ENCODE data around the gene USP48. TPM values are rescaled to one million over a fixed set of nuclear protein-coding genes. Genes with fewer than 3 reads are reported as not detected.
"Not testable (repeated sequence)": the region's sequence is repeated elsewhere in the genome, so short reads cannot be mapped to it uniquely, and the experiment has no call there.

The USP48 gene
- total RNA-seq, 1 experiment from 2014 or later = 14.7 TPM

DNA sequence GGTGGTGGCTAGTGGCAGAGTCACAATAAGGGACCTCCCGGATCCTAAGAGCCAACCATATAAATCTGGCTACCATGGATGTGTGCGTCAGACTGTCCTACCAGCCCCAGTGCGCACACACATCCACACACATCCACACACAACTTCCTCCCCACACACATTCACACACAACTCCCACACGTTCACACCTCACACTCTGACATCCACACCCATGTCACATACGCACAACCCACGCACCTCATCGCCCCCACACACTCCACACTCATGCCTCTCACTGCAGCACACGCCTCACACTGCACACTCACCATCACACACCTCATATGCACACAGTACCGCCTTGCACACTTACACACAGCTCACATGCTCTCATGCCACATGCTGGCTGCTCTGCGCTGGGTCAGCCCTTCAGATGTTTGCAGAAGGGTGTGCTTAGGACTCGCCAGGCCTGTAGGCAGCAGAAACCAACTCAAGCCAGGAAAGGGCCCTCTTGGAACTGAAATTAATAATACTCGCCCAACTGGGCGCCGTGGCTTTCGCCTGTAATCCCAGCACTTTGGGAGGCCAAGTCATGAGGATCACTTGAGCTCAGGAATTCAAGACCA lies 32.1 kb upstream of the USP48 start:
- DNase-seq (ENCODE audit: low spot score) = no peak

DNA sequence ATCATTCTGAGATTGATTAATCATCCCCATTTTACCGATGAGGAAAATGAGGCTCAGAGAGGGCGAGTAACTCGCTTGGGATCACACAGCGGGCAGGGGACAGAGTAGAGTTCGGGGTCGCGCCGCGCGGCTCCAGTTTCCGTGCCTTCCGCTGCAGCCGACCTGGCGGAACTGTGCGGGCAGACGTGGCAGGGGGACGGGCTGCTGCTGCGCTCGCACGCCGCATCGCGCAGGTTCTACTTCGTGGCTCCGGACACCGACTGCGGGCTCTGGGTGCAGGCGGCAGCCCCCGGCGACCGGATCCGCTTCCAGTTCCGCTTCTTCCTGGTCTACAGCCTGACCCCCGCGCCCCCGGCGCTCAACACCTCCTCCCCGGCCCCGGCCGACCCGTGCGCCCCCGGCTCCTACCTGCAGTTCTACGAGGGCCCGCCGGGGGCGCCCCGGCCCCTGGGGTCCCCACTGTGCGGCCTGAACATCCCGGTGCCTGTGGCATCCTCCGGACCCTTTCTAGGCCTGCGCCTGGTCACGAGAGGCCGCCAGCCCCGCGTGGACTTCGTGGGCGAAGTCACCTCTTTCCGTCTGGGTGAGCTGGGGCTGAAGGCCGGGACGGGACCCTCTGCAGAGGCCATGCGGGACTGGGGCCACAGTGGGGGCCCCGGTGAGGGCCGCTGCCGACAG lies 31.4 kb upstream of the USP48 start:
- no peak for DNase-seq (ENCODE audit: low spot score)

DNA sequence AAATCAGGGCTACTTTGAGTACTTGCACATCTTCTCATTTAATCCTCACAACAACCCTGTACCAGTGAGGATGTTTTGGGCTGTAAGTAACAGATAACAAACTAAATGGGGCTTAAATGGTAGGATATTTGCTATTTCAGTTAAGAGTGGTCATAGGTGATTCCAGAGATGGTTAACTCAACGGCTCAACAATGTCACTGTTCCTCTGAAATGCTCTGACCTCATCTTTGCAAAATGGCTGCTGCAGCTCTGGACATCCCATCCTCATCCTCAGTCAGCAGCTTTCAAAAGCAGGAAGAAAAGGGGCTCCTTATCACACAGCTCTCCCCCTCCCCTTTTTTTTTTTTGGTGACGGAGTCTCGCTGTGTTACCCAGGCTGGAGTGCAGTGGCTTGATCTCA lies 30.6 kb upstream of the USP48 start:
- DNase-seq (ENCODE audit: low spot score) = no peak

DNA sequence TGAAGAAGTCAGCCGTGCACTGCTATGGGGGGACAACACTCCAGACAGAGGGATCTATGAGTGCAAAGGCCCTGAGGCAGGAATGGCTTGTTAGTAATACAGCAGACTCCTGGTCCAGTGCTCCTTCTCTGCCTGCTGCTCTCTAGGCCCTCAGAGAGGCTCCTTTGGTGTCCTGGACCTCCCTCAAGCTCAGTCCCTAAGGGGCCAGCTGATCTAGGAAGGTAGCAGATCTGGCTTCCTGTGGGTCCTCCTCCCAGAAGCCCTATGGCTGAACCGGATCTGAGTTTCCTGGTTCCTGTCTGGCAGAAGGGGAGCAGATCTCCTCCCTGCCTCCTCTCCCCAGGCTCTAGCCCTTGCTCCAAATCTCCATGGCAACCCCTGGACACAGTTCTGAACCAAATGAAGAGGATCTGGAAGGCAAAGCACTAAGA lies 28.9 kb upstream of the USP48 start, which contains the start of gene LDLRAD2:
LDLRAD2 (plus strand) TSS at position 391 of the 431 bp plus-strand sequence. CDS start 187 bp downstream, outside the sequence.
- DNase-seq (ENCODE audit: low spot score) = no peak

DNA sequence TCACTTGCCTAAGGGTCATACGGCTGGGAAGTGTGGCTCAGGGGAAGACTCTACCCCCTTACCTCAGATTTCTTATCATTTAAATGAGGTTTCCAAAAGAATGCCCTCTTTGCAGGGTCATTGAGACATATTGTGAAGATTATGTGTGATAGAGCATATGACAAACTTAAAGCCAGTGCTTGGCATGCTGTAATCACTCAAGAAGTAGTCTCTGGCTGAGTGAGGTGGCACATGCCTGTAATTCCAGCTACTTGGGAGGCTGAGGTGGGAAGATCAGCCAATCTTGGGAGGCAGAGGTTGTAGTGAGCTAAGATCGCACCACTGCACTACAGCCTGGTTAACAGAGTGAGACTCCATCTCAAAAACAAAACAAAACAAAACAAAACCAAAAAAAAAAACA lies 21.6 kb upstream of the USP48 start:
- no peak for DNase-seq (ENCODE audit: low spot score)

DNA sequence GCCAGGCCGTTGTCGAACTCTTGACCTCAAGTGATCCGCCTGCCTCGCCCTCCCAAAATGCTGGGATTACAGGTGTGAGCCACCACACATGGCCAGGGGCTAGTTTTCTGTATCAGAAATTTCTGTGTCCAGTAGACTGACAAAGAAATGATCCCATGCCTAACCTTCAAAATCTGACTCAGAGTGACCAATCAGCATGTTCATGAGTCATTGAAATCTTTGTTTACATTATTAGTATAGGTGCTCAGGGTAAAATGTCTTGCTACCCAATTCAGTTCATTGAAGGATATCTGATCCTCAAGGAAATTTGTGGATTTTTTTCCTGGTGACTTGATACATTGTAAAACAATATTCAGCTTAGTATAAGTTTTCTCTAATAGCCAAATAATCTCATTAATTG lies 18.2 kb upstream of the USP48 start:
- DNase-seq (ENCODE audit: low spot score) = no peak

DNA sequence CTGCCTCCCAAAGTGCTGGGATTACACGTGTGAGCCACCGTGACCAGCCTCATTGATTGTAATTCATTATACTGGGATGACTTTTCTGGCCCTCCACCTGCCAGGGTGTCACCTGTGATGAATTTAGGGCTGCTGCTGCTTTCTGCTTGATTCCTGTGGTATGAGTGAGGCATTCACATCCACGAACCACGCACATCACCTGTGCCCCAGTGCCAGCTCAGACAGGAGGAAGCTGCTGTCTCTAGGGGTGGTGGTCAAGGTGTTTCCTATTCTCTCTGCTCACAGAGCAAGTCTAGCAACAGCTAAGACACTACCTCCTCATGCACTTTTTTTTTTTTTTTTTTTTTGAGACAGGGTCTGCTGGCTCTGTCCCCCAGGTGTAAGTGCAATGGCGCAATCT lies 16.8 kb upstream of the USP48 start:
- DNase-seq (ENCODE audit: low spot score) = no peak

DNA sequence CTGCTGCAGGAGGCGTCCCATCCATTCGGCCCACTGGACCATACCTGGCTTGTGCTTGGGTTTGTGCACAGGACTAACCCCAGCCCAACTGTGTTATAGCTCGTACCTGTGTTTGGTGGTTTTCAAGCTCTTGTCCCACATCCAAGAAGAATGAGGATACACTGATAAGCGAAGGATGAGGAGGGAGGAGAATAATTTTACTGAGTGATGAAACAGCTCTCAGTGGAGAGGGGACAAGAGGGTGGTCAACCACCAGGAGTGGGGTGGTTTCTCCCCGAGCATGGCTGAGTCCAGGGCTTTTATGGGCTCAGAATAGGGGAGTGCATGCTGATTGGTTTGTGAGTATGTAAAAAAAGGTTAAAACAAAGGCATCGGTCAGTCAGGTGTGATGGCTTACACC lies 12.1 kb upstream of the USP48 start:
- DNase-seq (ENCODE audit: low spot score) = no peak

DNA sequence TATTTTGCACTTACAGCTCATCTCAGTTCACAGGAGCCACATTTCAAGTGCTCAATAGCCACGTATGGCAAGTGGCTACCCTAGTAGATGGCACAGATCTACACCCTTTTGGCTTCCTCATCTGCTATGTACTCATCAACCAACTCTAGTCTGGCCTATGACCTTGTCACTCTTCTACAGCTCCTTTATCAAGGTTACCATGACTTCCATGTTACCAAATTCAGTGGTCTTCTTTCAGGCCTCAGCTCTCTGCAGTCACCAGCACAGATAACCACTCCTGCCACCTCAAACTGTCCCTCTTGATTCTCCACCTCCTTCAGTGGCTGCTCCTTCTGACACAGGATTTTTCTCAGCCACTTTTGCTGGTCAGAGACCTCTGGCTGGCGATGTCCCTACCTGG lies 11.7 kb upstream of the USP48 start:
- no peak for DNase-seq (ENCODE audit: low spot score)

DNA sequence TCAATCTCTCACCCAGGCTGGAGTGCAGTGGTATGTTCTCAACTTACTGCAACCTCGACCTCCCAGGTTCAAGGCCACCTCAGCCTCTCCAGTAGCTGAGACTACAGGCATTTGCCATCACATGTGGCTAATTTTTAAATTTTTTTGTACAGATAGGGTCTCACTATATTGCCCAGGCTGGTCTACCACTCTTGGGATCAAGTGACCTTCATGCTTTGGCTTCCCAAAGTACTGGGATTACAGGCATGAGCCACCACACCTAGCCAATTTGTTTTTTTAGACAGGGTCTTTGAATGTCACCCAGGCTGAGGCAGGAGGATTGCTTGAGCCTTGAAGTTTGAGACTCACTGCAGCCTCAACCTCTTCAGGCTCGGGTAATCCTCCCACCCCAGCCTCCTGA lies 10.2 kb upstream of the USP48 start:
- DNase-seq (ENCODE audit: low spot score) = no peak

DNA sequence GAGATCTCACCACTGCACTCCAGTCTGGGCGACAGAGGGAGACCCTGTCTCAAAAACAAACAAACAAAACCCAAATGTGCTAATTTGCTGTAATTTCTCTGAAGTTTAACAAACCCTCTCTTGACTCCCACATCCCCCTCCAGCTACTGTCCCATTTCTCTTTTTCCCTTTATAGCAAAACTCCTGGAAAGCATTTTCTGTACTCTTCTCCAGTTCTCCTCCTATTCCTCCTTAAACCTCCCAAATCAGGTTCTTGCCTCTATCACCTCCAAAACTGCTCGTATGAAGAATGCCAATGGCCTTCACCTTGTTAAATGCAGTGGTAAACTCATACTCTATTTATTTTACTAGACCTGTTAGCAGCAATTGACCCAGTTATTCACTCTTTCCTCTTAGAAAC lies 3.7 kb upstream of the USP48 start:
- DNase-seq (ENCODE audit: low spot score) = no peak

DNA sequence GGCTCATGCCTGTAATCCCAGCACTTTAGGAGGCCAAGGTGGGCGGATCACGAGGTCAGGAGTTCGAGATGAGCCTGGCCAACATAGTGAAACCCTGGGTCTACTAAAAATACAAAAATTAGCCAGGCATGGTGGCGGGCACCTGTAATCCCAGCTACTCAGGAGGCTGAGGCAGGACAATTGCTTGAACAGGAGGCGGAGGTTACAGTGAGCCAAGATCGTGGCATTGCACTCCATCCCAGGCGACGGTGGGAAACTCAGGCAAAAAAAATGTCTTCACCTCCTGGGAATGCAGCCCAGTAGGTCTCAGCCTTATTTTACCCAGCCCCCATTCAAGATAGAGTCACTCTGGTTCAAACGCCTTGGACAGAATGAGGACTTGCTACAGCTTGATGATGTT lies 2.8 kb upstream of the USP48 start:
- DNase-seq (ENCODE audit: low spot score) = not testable (repeated sequence)

DNA sequence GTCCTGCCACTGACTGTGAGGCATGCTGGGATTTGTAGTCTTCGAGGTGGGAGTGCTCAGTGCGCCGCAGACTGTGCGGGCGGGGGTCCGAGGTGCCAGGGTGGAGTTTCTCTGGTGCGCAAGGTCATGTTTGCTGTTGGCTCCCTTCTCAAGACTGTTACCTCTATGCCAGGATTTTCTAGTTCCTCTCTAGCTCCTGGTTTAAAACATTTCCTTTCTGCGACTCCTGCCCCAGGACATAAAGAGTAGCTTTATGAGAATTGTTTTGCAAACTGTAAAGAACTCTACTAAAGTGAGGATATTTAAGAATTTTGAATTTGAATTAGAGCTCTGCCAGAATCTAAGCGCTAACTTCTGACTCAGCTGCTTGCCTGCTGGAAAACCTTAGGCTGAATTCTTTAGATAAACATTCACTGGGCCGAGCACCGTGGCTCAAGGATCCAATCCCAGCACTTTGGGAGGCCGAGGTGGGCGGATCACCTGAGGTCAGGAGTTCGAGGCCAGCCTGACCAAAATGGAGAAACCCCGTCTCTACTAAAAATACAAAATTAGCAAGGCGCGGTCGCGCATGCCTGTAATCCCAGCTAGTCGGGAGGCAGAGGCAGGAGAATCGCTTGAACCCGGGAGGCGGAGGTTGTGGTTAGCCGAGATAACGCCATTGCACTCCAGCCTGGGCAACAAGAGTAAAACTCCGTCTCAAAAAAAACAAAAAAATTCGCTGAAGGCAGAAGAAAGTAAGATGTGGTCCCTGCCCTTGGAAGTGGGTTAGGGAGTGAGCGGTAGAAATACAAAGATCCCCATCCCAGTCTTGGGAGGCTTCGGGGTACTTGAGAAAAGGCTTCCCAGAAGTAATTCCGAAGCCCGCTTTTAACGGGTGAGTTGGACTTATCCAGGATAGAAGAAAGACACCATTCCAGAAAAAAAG lies 992 bp upstream of the USP48 start:
- DNase-seq (ENCODE audit: low spot score) = peak; percentile 98

DNA sequence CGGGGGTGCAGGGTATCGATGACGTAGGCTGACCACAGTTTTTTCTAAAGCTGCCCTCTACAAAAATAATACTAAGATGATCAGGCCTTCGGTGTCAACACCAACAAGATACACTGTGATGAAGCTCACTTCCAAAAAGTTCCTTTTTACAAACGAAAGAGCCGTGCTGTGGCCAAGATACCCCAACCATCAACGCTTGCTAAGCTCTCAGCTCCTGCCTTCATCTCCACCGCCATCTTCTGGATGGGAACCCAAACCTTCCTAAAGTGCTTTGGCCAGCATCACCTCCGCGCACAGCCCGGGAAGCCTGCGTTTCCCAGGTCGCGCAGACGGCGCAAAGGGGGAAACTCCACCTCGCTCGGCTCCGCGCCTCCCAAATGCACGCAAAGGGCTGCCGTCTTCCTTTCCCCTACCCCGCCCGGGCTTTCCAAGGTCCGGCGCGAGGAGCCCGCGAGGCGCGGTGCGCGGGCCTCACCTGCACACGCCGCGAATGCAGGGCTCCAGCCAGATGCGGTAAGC lies 541 bp downstream of the USP48 start:
- DNase-seq (ENCODE audit: low spot score) = peak; percentile 41

DNA sequence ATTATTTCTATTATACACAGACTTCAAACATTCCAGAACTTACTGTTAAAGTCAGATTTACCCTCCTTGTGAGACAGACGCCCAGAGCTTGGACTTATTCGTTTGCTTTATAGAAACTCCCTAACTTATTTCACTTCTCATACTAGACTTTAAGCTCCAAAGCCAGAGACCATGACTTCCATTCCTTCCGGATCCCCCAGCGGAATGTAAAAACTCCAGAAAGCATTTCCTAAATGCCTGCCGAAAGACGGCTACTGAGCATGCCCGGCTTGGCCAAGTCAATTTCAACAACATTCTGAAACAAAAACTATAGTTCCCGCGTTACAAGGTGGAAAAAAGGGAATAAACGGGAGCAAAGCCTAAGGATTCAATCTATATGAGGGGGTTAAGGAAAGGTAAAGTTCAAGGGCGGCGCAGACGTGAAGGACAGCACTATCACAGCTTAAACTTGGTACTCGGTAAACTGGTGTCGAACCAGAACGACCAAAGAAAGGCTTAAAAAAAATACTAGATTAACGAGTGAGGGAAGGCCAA lies 1.1 kb downstream of the USP48 start:
- no peak for DNase-seq (ENCODE audit: low spot score)

DNA sequence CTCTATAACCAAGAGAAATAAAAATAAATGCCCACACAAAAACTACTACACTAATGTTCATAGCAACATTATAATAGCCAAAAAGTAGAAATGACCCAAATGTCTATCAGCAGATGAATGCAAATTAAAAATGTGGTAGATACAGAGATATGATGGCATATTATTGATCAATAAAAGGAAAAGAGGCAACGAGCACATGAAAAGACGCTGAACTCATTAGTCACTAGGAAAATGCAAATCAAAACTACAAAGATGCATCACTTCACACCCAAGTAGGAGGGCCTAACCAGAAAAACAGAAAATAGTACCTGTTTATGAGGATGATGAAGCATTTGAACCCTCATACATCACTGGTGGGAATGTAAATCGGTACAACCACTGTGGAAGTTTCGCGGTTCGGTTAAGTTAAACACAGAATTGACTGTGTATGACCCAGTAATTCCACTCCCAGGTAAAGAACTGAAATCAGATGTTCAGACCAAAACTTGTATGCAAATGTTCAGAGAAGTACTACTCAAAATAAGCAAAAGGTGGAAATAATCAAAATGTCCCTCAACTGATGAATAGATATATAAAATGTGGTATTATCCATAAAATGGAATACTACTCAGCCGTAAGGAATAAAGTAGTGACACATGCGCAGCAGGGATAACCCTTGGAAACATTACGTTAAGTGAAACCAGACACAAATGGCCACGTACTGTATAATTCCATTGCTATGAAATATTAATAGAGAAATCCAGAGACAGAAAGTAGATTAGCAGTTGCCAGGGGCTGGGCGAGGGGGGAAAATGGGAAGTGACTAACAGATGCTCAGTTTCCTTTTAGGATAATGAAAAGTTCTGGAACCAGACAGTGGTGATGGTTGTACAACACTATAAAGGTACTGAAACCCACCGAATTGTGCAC lies 3.1 kb downstream of the USP48 start:
- DNase-seq (ENCODE audit: low spot score) = no peak

DNA sequence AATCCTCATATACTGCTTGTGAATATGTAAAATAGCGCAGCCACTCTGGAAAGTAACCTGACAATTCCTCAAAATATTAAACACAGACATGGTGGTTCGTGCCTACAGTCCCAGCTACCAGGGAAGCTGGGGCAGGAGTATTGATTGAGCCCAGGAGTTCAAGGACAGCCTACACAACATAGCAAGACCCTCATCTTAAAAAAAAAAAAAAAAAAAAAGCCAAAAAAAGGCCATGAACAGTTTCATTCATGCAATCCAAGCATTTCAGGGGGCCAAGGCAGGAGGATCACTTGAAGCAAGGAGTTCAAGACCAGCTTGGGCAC lies 4.6 kb downstream of the USP48 start:
- DNase-seq (ENCODE audit: low spot score) = no peak

DNA sequence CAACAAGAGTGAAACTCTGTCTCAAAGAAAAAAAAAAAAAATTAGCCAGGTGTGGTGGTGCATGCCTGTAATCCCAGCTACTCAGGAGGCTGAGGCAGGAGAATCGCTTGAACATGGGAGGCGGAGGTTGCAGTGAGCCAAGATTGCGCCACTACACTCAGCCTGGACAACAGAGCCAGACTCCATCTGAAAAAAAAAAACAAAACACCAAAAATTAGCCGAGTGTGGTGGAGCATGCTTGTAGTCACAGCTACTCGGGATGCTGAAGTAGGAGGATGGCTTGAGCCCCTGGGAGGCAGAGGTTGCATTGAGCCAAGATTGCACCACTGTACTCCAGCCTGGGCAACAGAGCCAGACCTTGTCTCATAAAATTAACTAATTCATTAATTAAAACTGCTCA lies 6.0 kb downstream of the USP48 start:
- not testable (repeated sequence) for DNase-seq (ENCODE audit: low spot score)

DNA sequence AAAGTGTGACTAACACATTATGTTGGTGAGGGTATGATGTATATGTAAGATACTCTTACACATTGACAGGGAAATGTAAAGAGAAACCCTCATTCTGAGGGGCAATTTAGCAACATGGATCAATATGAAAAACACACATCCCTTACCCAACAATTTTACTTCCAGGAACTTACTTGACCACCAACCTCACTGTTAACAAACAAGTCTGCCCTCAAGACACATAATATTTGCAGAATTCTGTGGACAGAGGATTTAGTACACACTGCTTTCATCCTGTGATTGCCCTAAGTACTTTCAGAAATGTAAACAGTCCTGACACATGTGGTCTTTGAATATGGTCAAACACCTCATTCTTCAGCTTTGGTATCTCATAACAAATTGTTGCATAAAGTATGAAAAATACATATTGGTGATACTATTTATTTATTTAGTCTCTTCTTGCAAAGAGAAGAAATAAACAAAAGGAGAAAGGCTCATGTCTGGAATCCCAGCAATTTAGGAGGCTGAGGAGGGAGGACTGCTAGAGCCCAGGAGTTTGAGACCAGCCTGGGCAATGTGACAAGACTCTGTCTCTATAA lies 6.9 kb downstream of the USP48 start:
- peak; percentile 51 for DNase-seq (ENCODE audit: low spot score)

DNA sequence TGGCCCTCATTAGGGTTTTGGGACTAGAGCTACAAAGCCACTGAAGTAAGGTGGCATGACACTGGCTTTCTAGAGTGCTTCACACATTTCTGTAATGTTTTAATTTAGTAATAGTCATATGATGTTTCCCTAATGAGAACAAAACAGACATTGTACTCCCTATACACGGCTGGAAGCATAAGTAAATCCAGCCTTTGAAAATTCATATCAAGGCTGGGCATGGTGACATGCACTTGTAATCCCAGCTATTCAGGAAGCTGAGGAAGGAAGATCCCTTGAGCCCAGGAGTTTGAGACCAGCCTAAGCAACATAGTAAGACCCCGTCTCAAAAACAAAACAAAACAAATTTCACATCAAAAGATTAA lies 7.4 kb downstream of the USP48 start:
- DNase-seq (ENCODE audit: low spot score) = no peak
